GM12801 (cell line): ENCODE measurements around the gene CLIC5.

Source experiments
- CTCF ChIP-seq: IDR thresholded peaks from one replicate; pipeline ENCODE4 v1.5.1; 2011; ENCODE audit warnings: control low read depth; ENCODE audit not compliant: insufficient read length; ENCODE audit errors: extremely low read depth

CLIC5 gene

GRCh38 chr6:45864651-45865050 lies 151.0 kb downstream of the CLIC5 start:
- no peak for TF ChIP-seq CTCF

- TF ChIP-seq CTCF = no peak
Observed at GRCh38 chr6:45858691-45859090, 157.0 kb downstream of the CLIC5 start.

- TF ChIP-seq CTCF = no peak
Observed at GRCh38 chr6:45857827-45858226, 157.8 kb downstream of the CLIC5 start.

- TF ChIP-seq CTCF = no peak
Observed at GRCh38 chr6:45855642-45856394, 159.8 kb downstream of the CLIC5 start.

- TF ChIP-seq CTCF = no peak
Observed at GRCh38 chr6:45854149-45854742, 161.4 kb downstream of the CLIC5 start.

GRCh38 chr6:45851034-45851400 lies 164.6 kb downstream of the CLIC5 start:
- no peak for TF ChIP-seq CTCF

GRCh38 chr6:45850378-45851033 lies 165.2 kb downstream of the CLIC5 start:
- TF ChIP-seq CTCF = no peak
